SU-DHL-6 (cell line): Measurements from ENCODE around the gene MACF1.

Experiments
- H2AFZ ChIP-seq: fragments of 200-600 bp; sonication (generic); 2 replicates; pipeline ENCODE4 v1.6.1; 2014; ENCODE audit warnings: low read depth, mild to moderate bottlenecking, moderate library complexity, mixed read lengths, antibody characterized with exemption, low read length; ENCODE audit not compliant: severe bottlenecking
- H3F3A ChIP-seq: fragments of 200-600 bp; shearing (Covaris generic); 2 replicates; pipeline ENCODE4 v1.6.0; 2016; ENCODE audit warnings: antibody characterized with exemption, mild to moderate bottlenecking; ENCODE audit not compliant: insufficient read depth
- H3K27ac ChIP-seq: fragments of 200-600 bp; sonication (generic); 2 replicates; pipeline ENCODE4 v1.5.1; 2016; ENCODE audit warnings: low read depth, mild to moderate bottlenecking, low read length, moderate library complexity, mixed read lengths
- H3K27me3 ChIP-seq: fragments of 200-600 bp; sonication (generic), shearing (Covaris generic); 2 replicates; pipeline ENCODE4 v1.6.0; 2014; ENCODE audit warnings: mild to moderate bottlenecking, low read length
- H3K36me3 ChIP-seq: fragments of 200-600 bp; sonication (generic); 2 replicates; pipeline ENCODE4 v1.6.1; 2014; ENCODE audit warnings: mild to moderate bottlenecking, low read length, mixed read lengths
- H3K4me2 ChIP-seq: fragments of 300-600, 200-600 bp; shearing (Covaris generic), sonication (generic); 2 replicates; pipeline ENCODE4 v1.6.0; 2014; ENCODE audit warnings: low read length, low read depth, mild to moderate bottlenecking; ENCODE audit not compliant: poor library complexity, severe bottlenecking
- H3K4me3 ChIP-seq: fragments of 200-600 bp; sonication (generic); 2 replicates; pipeline ENCODE4 v1.5.1; 2014; ENCODE audit warnings: antibody characterized with exemption, low read length, mild to moderate bottlenecking, mixed read lengths; ENCODE audit not compliant: insufficient read depth, poor library complexity, severe bottlenecking
- H3K79me2 ChIP-seq: fragments of 200-600 bp; sonication (generic); 2 replicates; pipeline ENCODE4 v1.6.1; 2014; ENCODE audit warnings: mild to moderate bottlenecking, low read length, moderate library complexity; ENCODE audit not compliant: insufficient read depth
- H3K9ac ChIP-seq: fragments of 200-600 bp; sonication (generic); 2 replicates; pipeline ENCODE4 v1.7.0; 2014; ENCODE audit warnings: mild to moderate bottlenecking, low read length
- H3K9me2 ChIP-seq: fragments of 200-600 bp; sonication (generic); replicated peaks from 2 replicates; pipeline ENCODE4 v1.6.1; 2014; ENCODE audit warnings: low read length; ENCODE audit not compliant: insufficient read depth
- H3K9me3 ChIP-seq: fragments of 200-600 bp; sonication (generic); 2 replicates; pipeline ENCODE4 v1.6.1; 2014; ENCODE audit warnings: low read length, mixed read lengths; ENCODE audit not compliant: insufficient read depth
- H4K20me1 ChIP-seq: fragments of 200-600 bp; sonication (generic); 2 replicates; pipeline ENCODE4 v1.6.1; 2014; ENCODE audit warnings: low read depth, mild to moderate bottlenecking, antibody characterized with exemption, low read length, moderate library complexity, mixed read lengths
- CTCF ChIP-seq: fragments of 200-600 bp; sonication (generic); IDR thresholded peaks from one replicate; pipeline ENCODE4 v1.5.1; 2017; ENCODE audit warnings: antibody characterized with exemption, mild to moderate bottlenecking, low read length, moderate library complexity; ENCODE audit not compliant: insufficient read depth, poor library complexity, severe bottlenecking
- EZH2phosphoT487 ChIP-seq: fragments of 200-600 bp; sonication (generic), shearing (Covaris generic); conservative IDR thresholded peaks from 2 replicates; pipeline ENCODE4 v1.6.1; 2018; ENCODE audit warnings: mild to moderate bottlenecking, antibody characterized with exemption, low read length, moderate library complexity, mixed read lengths

Gene MACF1

GRCh38 chr1:39305555-39305954 is 101.1 kb downstream of the MACF1 start:
- Histone ChIP-seq H4K20me1 (no peaks in the 10 kb centered on the region), H3K79me2 (no peaks in the 10 kb centered on the region), H3K4me3 (no peak overlapping the region), H3K36me3 (peaks cover 32% of the 10 kb centered on the region; the same call in 1 of the 2 replicates), H3K27me3 (no peaks in the 10 kb centered on the region), H3F3A (no peaks in the 10 kb centered on the region), H3K27ac (no peak overlapping the region), H3K9me3 (no peaks in the 10 kb centered on the region), H2AFZ (no peak overlapping the region), H3K9ac (no peak overlapping the region), H3K4me2 (no peak overlapping the region), H3K9me2 (no peaks in the 10 kb centered on the region)
- TF ChIP-seq EZH2phosphoT487: no peak
- TF ChIP-seq CTCF: no peak

DNA sequence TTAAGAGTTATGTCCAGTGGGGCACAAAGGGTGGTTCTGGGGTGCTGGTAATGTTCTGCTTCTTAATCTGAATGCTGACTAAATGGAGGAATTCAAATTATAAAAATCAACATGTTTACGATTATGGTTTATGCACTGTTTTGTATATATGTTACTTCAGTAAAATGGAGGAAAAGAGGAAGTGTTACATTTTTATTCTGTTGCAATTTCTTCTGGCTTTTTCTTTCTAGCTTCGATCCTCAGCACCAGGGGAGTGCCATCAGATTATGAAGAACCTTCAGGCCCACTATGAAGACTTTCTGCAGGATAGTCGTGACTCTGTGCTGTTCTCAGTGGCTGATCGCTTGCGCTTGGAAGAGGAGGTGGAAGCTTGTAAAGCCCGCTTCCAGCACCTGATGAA is 105.5 kb downstream of the MACF1 start:
- Histone ChIP-seq H3K79me2 (no peaks in the 10 kb centered on the region), H4K20me1 (no peaks in the 10 kb centered on the region), H3K9ac (no peak overlapping the region), H3K9me2 (no peaks in the 10 kb centered on the region), H2AFZ (no peak overlapping the region), H3K36me3 (peaks cover 33% of the 10 kb centered on the region; the same call in 1 of the 2 replicates), H3K4me3 (no peak overlapping the region), H3K4me2 (no peak overlapping the region), H3K27me3 (no peaks in the 10 kb centered on the region), H3F3A (0 out of 2 replicates have a peak, but pooled peaks cover 5% of the 10 kb centered on the region), H3K27ac (no peak overlapping the region), H3K9me3 (no peaks in the 10 kb centered on the region)
- no peak for TF ChIP-seq CTCF

DNA sequence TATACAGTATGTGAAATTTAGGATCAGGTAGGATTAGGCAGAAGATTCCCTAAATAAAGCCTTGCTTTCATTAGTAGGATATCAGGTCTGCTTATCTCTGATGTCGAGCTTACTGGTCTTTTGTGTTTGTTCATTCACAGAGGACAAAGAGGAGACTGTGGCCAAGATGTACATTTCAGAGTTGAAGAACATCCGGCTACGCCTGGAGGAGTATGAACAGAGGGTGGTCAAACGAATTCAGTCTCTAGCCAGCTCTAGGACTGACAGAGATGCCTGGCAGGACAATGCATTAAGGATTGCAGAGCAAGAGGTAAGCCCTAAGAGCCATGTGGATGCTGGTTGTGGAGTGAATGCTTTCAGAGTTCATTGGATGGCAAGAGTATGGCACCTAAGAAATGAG is 106.2 kb downstream of the MACF1 start:
- Histone ChIP-seq H2AFZ (no peak overlapping the region), H3K9me2 (no peaks in the 10 kb centered on the region)
- TF ChIP-seq CTCF (no peak), EZH2phosphoT487 (no peak)

More for the DNA sequence above, 106.2 kb downstream of the MACF1 start:
- Histone ChIP-seq H3K9ac (no peak overlapping the region), H3K4me3 (no peak overlapping the region), H3F3A (0 out of 2 replicates have a peak, but pooled peaks cover 5% of the 10 kb centered on the region), H3K79me2 (no peaks in the 10 kb centered on the region), H3K36me3 (peaks cover 35% of the 10 kb centered on the region; the same call in 1 of the 2 replicates), H3K4me2 (no peak overlapping the region), H3K27me3 (no peaks in the 10 kb centered on the region), H3K9me3 (no peaks in the 10 kb centered on the region), H4K20me1 (no peaks in the 10 kb centered on the region), H3K27ac (no peak overlapping the region)
